ENCODE results near the gene CLEC4F.

Gene CLEC4F

DNA sequence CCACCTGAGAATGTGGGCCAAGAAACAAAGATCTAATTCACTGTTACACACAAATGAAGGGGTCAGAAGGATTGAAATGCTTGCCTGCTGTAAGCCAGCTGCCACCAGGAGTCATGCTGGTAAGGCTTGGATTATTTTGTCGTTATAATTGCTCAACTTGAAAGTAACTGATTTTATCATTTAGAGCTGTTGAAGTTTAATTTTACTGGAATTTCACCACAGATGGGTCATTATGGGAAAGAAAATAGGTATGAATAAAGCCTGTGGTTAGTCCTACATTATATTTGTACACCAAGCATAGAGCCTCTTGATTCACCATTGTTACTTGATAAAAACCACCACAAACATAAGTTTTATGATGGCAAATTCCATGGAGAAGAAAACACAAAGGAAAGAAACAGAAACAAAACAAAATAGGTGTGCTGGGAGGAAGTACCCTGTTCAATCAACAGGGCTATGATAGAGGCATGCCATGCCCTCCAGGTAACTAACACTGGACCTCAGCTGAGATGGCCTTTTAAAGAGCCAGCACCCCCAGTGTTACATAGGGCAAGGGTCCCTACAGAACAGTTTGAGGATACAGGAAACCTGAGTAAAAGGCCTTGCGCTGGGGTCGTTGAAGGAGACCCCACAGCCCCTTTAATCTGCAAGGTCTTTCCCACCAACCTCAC, 3.0 kb downstream of the CLEC4F start:
- no peak for DNase-seq
- H3K4me1 ChIP-seq: no peaks in the 10 kb centered on the region
- no peaks in the 10 kb centered on the region for H3K27me3 ChIP-seq
- no peak overlapping the region for H3K4me3 ChIP-seq (ENCODE audit: low read depth, low read length)
- H3K36me3 ChIP-seq: no peaks in the 10 kb centered on the region
- H3K9me3 ChIP-seq: no peaks in the 10 kb centered on the region
- TF ChIP-seq CTCF (IDR thresholded peaks at IDR 0.05; ENCODE audit: low read depth, low read length): no peak

DNA sequence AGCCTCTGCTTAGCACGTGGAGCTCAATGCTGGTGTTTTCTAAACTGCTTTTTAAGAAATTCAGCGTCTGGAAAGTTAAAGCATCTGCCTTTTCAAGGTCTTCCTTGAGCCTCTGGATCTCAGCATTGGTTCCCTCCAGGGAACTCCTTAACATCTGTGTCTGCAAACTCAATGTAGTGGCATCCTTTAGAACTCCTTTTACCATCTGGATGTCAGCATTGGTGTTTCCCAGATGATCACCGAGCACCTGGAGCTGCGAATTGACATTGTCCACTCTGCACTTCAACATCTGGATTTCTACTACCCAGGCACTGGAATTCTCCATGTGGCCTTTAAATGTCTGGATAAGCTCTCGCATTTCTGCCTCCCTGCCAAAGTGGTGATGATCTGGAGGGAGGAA, 3.7 kb downstream of the CLEC4F start:
- Histone ChIP-seq H3K27me3 (no peaks in the 10 kb centered on the region), H3K4me1 (no peaks in the 10 kb centered on the region), H3K36me3 (no peaks in the 10 kb centered on the region), H3K9me3 (no peaks in the 10 kb centered on the region), H3K4me3 (ENCODE audit: low read depth, low read length) (no peak overlapping the region)
- DNase-seq: no peak
- TF ChIP-seq CTCF (IDR thresholded peaks at IDR 0.05; ENCODE audit: low read depth, low read length): no peak

DNA sequence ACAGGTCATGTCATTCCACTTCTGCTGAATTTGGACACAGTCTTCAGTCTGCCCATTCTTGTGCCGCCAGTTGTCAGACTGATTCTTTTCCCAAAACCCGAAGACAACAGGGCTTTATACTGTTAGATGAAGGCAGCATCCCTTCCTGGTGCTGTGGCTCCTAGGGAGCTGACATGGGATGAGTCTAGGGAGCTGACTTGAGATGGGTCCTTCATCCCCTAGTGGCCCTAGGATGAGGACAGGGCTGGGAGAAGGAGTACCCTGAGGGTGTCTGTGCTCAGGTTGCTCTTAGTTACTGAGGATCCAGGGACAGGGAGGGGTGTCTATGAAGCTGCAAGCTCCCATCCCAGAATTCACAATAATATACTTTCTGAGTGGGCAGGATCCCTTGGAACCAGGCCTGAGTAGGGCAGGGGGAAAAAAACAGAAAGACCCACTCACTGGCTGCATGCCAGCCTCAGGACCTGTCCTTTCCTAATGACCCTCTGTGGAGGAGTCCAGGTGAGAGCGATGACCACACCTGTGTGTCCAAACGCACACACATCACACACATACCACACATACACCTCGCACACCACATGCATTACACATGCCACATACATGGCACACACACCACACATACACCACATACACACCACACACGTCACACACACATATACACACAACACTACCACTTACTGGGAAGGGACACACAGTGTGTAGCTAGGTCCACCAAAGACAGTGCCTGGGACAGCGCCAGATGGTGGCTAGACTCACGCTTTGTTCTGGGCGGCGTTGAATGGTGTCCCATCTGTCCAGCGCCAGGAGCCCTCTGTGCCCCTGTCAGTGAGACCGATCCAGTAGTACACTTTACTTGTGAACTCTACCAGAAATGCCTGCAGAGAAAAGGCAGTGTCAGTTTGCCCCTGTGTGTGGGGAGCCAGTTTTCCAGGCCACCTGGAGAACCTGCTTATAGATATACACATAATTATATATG, 11.1 kb downstream of the CLEC4F start:
- H3K4me1 ChIP-seq: no peaks in the 10 kb centered on the region
- DNase-seq: no peak

DNA sequence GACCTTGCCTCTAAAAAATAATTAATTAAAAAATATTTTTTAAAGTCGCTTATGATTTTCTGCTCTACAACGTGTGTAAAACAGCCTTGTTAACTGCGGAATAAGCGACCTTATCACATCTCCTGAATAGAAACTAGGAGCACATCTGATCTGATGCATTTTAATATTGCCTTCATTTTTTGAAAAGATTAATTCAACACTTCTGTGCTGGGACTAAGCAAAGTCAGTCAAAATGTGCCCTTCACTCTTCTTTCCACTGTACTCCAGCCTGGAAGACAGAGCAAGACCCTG, 12.6 kb downstream of the CLEC4F start:
- H3K4me1 ChIP-seq: no peaks in the 10 kb centered on the region
- no peaks in the 10 kb centered on the region for H3K9me3 ChIP-seq
- no peak for TF ChIP-seq CTCF (IDR thresholded peaks at IDR 0.05; ENCODE audit: low read depth, low read length)
- no peaks in the 10 kb centered on the region for H3K36me3 ChIP-seq
- no peak overlapping the region for H3K4me3 ChIP-seq (ENCODE audit: low read depth, low read length)
- no peaks in the 10 kb centered on the region; the same call in 1 of the 2 replicates for H3K27me3 ChIP-seq
- no peak for DNase-seq

More for the DNA sequence above, 11.1 kb downstream of the CLEC4F start:
- no peak for TF ChIP-seq CTCF (IDR thresholded peaks at IDR 0.05; ENCODE audit: low read depth, low read length)
- H3K36me3 ChIP-seq: no peaks in the 10 kb centered on the region
- H3K27me3 ChIP-seq: no peaks in the 10 kb centered on the region; the same call in 1 of the 2 replicates
- no peak overlapping the region for H3K4me3 ChIP-seq (ENCODE audit: low read depth, low read length)
- no peaks in the 10 kb centered on the region for H3K9me3 ChIP-seq

GRCh38 chr2:70807102-70807827, 13.1 kb downstream of the CLEC4F start:
- TF ChIP-seq CTCF (IDR thresholded peaks at IDR 0.05; ENCODE audit: low read depth, low read length): no peak
- DNase-seq: no peak
- no peaks in the 10 kb centered on the region for H3K36me3 ChIP-seq
- H3K4me1 ChIP-seq: no peaks in the 10 kb centered on the region
- no peaks in the 10 kb centered on the region; the same call in 1 of the 2 replicates for H3K27me3 ChIP-seq
- H3K4me3 ChIP-seq (ENCODE audit: low read depth, low read length): no peak overlapping the region
- no peaks in the 10 kb centered on the region for H3K9me3 ChIP-seq

Measured in BE2C (cell line).